Measurements from ENCODE around the gene KIFAP3.

- TF ChIP-seq EP300 (IDR thresholded peaks at IDR 0.05) (no peak), POLR2A (IDR thresholded peaks at IDR 0.05) (no peak)
Measured at GRCh38 chr1:169914531-169914930, 160.0 kb downstream of the KIFAP3 start.
